Upper lobe of right lung (tissue), 1 donor: ENCODE data around the gene THSD4. TPM values are rescaled to one million over a fixed set of nuclear protein-coding genes. Genes with fewer than 3 reads are reported as not detected.

Experiments
- ATAC-seq: fragments of 200-7000 bp; cut with Tn5 transposase; one replicate; pipeline ENCODE4 v1.9.1; 2020; ENCODE audit warnings: mild to moderate bottlenecking, moderate library complexity
- DNase-seq: peaks from one replicate; pipeline ENCODE4 v3.0.0-alpha.2; 2020
- H3K27ac ChIP-seq: fragments of 200-600 bp; one replicate; pipeline ENCODE4 v1.8.0; 2022
- H3K27me3 ChIP-seq: fragments of 200-600 bp; one replicate; pipeline ENCODE4 v1.8.0; 2022; ENCODE audit warnings: mild to moderate bottlenecking
- H3K36me3 ChIP-seq: fragments of 200-600 bp; one replicate; pipeline ENCODE4 v1.8.0; 2022
- H3K4me1 ChIP-seq: fragments of 200-600 bp; one replicate; pipeline ENCODE4 v1.8.0; 2022
- H3K4me3 ChIP-seq: fragments of 200-600 bp; one replicate; pipeline ENCODE4 v1.8.0; 2022; ENCODE audit warnings: mild to moderate bottlenecking
- H3K9me3 ChIP-seq: fragments of 200-600 bp; one replicate; pipeline ENCODE4 v1.8.0; 2022
- intact Hi-C: fragments of 100-400 bp; cut with DNase I; formaldehyde crosslinking; loops from one replicate; pipeline ENCODE4 v1.11.0; 2022
- total RNA-seq: library from RNA; stranded (reverse); fragmentation: NEBNext Ultra II Directional; extraction: Animal tissue kit (Norgen Biotek cat#: 25700); gene quantifications from one replicate; pipeline ENCODE4 v1.2.1, GENCODE V29; 2021
- TF ChIP-seq, protein P1 (sequence below): fragments of 200-600 bp; IDR thresholded peaks from one replicate; pipeline ENCODE4 v1.8.0; 2022; ENCODE audit warnings: antibody characterized with exemption
- donor health status: DM: no; HTN: yes; CAD: no; lungs with severe emphysema.

Gene THSD4
- total RNA-seq, 1 donor from 2014 or later, result 25.6 TPM

DNA sequence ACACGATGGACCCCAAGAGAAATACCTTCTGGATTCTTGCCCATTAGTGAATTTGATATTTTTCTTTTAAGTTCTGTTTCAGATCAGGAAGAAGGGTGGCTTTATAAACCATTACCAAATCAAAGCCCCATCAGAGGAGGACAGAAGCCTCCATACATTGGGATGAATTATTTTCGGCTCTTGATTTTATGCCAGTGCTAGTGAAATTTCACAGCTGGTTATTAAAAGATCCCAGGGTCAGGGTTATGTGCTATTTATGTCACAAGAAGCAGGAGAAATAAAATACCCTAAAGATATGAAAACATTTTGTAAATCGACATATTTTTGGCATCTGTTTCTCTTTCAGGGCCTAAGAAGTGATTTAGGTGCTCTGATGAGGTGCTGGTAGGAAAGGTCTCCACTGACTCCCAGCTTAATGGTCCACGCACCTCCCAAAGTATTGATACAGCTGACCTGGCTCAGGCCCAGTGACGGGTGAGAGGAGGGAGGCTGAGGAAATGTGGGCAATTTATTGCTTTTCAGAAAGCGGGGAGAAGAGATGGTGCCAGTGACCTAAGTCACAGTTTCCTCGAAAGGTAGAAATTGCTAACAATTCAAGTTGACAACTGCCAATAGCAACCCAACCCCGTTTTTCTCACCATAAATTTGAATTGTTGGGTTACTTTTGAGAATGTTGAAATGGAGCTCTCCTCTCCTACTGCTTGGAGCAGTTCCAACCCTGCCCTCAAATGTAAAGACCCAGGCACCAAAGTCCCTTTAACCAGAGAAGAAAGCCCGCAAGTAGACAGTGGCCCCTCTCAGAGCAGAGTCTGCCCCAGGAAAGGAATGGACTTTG is 379.5 kb downstream of the THSD4 start:
- Histone ChIP-seq H3K27me3 (no peaks in the 10 kb centered on the region), H3K4me1 (peaks cover 6% of the 10 kb centered on the region), H3K9me3 (no peaks in the 10 kb centered on the region), H3K36me3 (no peaks in the 10 kb centered on the region), H3K4me3 (no peak overlapping the region), H3K27ac (no peak overlapping the region)
- intact Hi-C loops, result no loop called here
- DNase-seq (no peak), ATAC-seq (no peak)
- TF ChIP-seq, protein P1, sequence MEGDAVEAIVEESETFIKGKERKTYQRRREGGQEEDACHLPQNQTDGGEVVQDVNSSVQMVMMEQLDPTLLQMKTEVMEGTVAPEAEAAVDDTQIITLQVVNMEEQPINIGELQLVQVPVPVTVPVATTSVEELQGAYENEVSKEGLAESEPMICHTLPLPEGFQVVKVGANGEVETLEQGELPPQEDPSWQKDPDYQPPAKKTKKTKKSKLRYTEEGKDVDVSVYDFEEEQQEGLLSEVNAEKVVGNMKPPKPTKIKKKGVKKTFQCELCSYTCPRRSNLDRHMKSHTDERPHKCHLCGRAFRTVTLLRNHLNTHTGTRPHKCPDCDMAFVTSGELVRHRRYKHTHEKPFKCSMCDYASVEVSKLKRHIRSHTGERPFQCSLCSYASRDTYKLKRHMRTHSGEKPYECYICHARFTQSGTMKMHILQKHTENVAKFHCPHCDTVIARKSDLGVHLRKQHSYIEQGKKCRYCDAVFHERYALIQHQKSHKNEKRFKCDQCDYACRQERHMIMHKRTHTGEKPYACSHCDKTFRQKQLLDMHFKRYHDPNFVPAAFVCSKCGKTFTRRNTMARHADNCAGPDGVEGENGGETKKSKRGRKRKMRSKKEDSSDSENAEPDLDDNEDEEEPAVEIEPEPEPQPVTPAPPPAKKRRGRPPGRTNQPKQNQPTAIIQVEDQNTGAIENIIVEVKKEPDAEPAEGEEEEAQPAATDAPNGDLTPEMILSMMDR, result no peak

DNA sequence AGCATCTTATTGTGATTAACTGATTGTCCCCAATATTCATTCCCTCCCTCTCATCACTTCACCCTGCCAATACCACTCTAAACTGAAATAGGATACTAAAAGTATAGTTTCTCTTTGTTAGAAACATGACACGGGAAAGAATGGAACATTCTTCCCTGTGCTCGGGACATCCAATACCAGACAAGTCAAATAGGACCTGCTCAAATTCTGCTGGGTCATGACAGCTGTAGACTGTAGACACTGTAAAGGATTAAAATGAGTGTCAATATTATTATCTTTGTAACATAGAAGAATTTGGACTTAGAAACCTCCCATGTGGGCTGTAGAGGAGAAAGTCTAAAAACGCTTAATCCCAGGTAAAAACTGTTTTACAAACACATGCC is 380.1 kb downstream of the THSD4 start:
- Histone ChIP-seq H3K4me1 (peaks cover 6% of the 10 kb centered on the region), H3K27me3 (no peaks in the 10 kb centered on the region), H3K36me3 (no peaks in the 10 kb centered on the region), H3K9me3 (no peaks in the 10 kb centered on the region), H3K27ac (no peak overlapping the region), H3K4me3 (no peak overlapping the region)
- ATAC-seq (no peak), DNase-seq (no peak)
- intact Hi-C loops, result no loop called here
- TF ChIP-seq, protein P1, result no peak

GRCh38 chr15:71496336-71496955 is 381.2 kb downstream of the THSD4 start:
- ATAC-seq (no peak), DNase-seq (no peak)
- H3K4me1 ChIP-seq, result peaks cover 6% of the 10 kb centered on the region
- TF ChIP-seq, protein P1, result no peak
- no peak overlapping the region for H3K4me3 ChIP-seq
- no peaks in the 10 kb centered on the region for H3K27me3 ChIP-seq
- H3K36me3 ChIP-seq, result no peaks in the 10 kb centered on the region
- intact Hi-C loops, result no loop called here
- no peak overlapping the region for H3K27ac ChIP-seq
- no peaks in the 10 kb centered on the region for H3K9me3 ChIP-seq

GRCh38 chr15:71501344-71502076 is 386.2 kb downstream of the THSD4 start:
- TF ChIP-seq, protein P1, result no peak
- no peaks in the 10 kb centered on the region for H3K36me3 ChIP-seq
- no peaks in the 10 kb centered on the region for H3K9me3 ChIP-seq
- H3K4me3 ChIP-seq, result no peak overlapping the region
- intact Hi-C loops, result no loop called here
- no peaks in the 10 kb centered on the region for H3K27me3 ChIP-seq
- no peak overlapping the region for H3K27ac ChIP-seq
- no peak for ATAC-seq
- no peaks in the 10 kb centered on the region for H3K4me1 ChIP-seq
- DNase-seq, result no peak

DNA sequence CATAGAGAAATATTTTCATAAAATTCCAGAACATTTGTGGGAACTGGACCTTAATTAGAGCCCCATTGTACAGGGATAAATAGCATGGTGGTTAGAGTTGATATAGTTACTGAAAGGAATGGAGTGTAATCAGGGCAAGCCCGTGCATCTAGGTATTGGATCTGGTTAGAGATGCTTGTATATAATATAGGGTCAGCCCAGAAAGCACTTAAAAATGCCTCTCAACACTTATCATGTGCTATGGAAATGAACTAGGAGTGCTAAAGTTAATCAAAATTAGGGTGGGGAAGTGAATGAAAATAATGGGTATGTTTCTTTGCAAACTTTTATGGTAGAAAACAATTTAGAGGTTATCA is 386.8 kb downstream of the THSD4 start:
- Histone ChIP-seq H3K9me3 (no peaks in the 10 kb centered on the region), H3K27me3 (no peaks in the 10 kb centered on the region), H3K4me3 (no peak overlapping the region), H3K4me1 (no peaks in the 10 kb centered on the region), H3K27ac (no peak overlapping the region), H3K36me3 (no peaks in the 10 kb centered on the region)
- ATAC-seq (no peak), DNase-seq (no peak)
- TF ChIP-seq, protein P1, result no peak
- intact Hi-C loops, result no loop called here
